ENCODE data around the gene PIK3CB.

Gene PIK3CB

DNA sequence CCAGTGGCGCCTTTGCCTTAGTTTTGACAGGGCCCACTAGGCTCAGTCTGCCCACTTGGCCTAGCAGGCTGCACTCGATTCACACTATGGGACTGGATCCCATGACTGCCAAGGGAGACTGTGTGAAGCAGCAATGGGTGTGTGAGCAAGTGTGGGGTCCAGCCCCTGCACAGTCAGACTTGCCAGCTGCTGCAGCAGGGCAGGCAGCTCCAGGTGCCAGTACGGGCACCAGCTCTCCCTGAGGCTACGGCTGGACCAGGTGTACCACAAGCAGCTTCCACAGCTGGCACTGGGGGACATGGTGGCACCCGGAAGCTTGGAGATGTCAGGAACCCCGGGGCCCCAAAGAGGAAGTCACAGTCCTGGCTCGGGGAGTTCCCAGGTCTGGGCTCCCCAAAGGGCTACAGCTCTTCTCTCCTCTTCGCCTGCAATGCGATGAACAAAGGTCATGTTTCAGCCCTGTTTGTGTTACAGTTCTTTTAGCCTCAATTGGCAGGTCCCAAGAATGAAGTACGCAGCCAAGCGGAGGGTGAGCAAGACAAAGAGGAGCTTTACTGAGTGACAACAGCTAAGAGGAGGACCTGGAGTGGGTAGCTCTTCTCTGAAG is 67.1 kb downstream of the PIK3CB start:
- H3K4me3 ChIP-seq (ENCODE audit: low read depth, low read length): no peak overlapping the region
- no peak for DNase-seq (ENCODE audit: low read depth)
- no peak for TF ChIP-seq POLR2A (IDR thresholded peaks at IDR 0.05; ENCODE audit: extremely low read depth, insufficient read length)
- TF ChIP-seq, protein P1, sequence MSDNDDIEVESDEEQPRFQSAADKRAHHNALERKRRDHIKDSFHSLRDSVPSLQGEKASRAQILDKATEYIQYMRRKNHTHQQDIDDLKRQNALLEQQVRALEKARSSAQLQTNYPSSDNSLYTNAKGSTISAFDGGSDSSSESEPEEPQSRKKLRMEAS (IDR thresholded peaks at IDR 0.05; ENCODE audit: low read depth, low read length): no peak
- TF ChIP-seq MYC (IDR thresholded peaks at IDR 0.05; ENCODE audit: low read depth, low read length): no peak
- TF ChIP-seq, protein P2, sequence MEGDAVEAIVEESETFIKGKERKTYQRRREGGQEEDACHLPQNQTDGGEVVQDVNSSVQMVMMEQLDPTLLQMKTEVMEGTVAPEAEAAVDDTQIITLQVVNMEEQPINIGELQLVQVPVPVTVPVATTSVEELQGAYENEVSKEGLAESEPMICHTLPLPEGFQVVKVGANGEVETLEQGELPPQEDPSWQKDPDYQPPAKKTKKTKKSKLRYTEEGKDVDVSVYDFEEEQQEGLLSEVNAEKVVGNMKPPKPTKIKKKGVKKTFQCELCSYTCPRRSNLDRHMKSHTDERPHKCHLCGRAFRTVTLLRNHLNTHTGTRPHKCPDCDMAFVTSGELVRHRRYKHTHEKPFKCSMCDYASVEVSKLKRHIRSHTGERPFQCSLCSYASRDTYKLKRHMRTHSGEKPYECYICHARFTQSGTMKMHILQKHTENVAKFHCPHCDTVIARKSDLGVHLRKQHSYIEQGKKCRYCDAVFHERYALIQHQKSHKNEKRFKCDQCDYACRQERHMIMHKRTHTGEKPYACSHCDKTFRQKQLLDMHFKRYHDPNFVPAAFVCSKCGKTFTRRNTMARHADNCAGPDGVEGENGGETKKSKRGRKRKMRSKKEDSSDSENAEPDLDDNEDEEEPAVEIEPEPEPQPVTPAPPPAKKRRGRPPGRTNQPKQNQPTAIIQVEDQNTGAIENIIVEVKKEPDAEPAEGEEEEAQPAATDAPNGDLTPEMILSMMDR (IDR thresholded peaks at IDR 0.05; ENCODE audit: low read depth, low read length): no peak

DNA sequence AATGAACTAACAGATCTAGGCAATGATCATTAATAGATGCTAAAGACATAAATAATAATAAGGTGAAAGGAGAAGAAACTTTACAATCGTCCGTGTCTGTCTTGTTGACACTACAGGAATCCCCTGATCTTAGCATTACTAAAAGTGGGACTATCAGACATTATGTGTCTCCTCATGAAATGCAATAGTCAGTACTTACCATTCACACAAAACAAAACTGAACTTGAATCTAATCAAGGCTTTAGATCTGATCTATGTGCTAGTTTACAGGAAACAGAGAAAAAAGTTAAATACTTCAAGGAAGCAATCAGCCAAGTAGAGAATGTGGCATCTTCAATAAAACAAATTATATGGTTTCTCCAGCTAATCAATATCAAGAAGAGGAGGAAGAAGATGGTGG is 73.7 kb downstream of the PIK3CB start:
- no peak overlapping the region for H3K4me3 ChIP-seq (ENCODE audit: low read depth, low read length)
- TF ChIP-seq, protein P2 (IDR thresholded peaks at IDR 0.05; ENCODE audit: low read depth, low read length): no peak
- TF ChIP-seq MYC (IDR thresholded peaks at IDR 0.05; ENCODE audit: low read depth, low read length): no peak
- TF ChIP-seq POLR2A (IDR thresholded peaks at IDR 0.05; ENCODE audit: extremely low read depth, insufficient read length): no peak
- TF ChIP-seq, protein P1 (IDR thresholded peaks at IDR 0.05; ENCODE audit: low read depth, low read length): no peak
- DNase-seq (ENCODE audit: low read depth): no peak

DNA sequence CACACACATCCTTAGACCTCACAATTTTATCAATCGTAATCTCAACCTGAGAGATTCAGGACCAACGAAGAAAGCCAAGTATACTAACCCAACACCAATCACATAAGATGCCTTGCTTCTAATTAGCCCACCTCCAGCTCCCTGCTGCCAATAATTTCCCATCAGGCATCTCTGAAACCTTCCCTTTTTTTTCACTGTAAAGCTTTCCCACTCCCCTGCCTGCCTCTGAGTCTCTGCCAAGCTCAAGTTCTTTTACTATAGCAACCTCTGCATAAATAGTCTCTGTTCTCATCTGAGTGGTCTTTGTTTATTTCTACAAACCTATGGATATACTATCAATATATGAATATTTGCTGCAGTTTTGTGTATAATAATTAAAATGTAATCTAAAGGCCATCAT is 86.5 kb downstream of the PIK3CB start:
- DNase-seq (ENCODE audit: low read depth): no peak
- no peak overlapping the region for H3K4me3 ChIP-seq (ENCODE audit: low read depth, low read length)
- TF ChIP-seq, protein P2 (IDR thresholded peaks at IDR 0.05; ENCODE audit: low read depth, low read length): no peak
- TF ChIP-seq MYC (IDR thresholded peaks at IDR 0.05; ENCODE audit: low read depth, low read length) (no peak), POLR2A (IDR thresholded peaks at IDR 0.05; ENCODE audit: extremely low read depth, insufficient read length) (no peak)
- TF ChIP-seq, protein P1 (IDR thresholded peaks at IDR 0.05; ENCODE audit: low read depth, low read length): no peak

DNA sequence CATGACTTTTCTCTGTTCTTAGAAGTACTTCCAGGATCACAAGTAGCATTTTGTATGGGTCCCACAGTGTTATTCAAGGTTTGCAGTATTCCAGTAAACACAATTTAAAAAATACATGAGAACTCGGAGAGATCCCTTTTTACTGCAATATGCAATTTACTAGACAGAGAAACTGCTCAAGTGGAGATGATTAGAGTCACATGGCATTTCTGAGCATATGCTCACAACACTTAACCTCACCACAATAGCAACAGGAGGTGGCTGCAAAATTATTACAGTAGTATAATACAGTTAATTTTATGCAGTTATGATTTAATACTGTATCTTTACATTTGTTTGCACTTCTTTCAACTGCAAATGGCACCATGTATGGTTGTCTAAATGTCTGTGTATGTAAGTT is 87.5 kb downstream of the PIK3CB start:
- no peak for TF ChIP-seq POLR2A (IDR thresholded peaks at IDR 0.05; ENCODE audit: extremely low read depth, insufficient read length)
- TF ChIP-seq, protein P1 (IDR thresholded peaks at IDR 0.05; ENCODE audit: low read depth, low read length): peak; percentile 40; the same call in 1 of the 2 replicates
- DNase-seq (ENCODE audit: low read depth): no peak

DNA sequence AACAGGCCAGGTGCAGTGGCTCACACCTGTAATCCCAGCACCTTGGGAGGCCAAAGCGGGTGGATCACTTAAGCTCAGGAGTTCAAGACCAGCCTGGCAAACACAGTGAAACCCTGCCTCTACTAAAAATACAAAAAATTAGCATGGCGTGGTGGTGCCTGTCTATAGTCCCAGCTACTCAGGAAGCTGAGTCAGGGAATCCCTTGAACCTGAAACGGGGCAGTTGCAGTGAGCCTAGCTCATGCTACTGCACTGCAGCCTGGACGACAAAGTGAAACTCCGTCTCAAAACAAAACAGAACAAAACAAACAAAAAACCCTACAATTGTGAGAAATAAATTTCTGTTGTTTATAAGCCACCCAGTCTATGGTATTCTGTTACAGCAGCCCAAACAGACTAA is 94.7 kb downstream of the PIK3CB start:
- DNase-seq (ENCODE audit: low read depth): no peak
- no peak overlapping the region for H3K4me3 ChIP-seq (ENCODE audit: low read depth, low read length)
- TF ChIP-seq MYC (IDR thresholded peaks at IDR 0.05; ENCODE audit: low read depth, low read length) (no peak), POLR2A (IDR thresholded peaks at IDR 0.05; ENCODE audit: extremely low read depth, insufficient read length) (no peak)
- TF ChIP-seq, protein P2 (IDR thresholded peaks at IDR 0.05; ENCODE audit: low read depth, low read length): no peak
- TF ChIP-seq, protein P1 (IDR thresholded peaks at IDR 0.05; ENCODE audit: low read depth, low read length): no peak

More for the DNA sequence above, 87.5 kb downstream of the PIK3CB start:
- no peak overlapping the region for H3K4me3 ChIP-seq (ENCODE audit: low read depth, low read length)

DNA sequence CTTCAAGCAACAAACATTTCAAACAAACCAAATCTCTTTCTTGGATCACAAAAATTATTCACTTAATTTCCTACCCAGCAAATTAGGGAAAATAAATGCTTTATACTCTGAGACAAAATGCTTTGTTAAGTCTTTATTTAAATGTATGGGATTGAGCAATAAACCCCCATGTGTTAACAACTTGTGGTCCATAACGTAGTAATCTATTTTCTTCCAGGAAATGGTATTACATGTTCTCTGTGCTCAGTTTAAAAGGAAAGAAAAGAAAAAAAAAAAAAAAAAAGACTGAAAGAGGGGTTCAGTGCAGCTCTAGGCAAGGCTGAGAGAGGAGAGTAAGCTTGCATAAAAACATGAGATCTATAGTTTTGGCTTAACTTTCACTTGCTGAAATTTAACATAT is 102.3 kb downstream of the PIK3CB start:
- DNase-seq (ENCODE audit: low read depth): peak; percentile 26
- TF ChIP-seq MYC (IDR thresholded peaks at IDR 0.05; ENCODE audit: low read depth, low read length) (no peak), POLR2A (IDR thresholded peaks at IDR 0.05; ENCODE audit: extremely low read depth, insufficient read length) (no peak)
- TF ChIP-seq, protein P1 (IDR thresholded peaks at IDR 0.05; ENCODE audit: low read depth, low read length): no peak
- TF ChIP-seq, protein P2 (IDR thresholded peaks at IDR 0.05; ENCODE audit: low read depth, low read length): no peak
- no peak overlapping the region for H3K4me3 ChIP-seq (ENCODE audit: low read depth, low read length)

All from NB4 (cell line).